Large intestine (tissue), 3 donors: ENCODE measurements around the gene INTS1. TPM values are rescaled to one million over a fixed set of nuclear protein-coding genes. Genes with fewer than 3 reads are reported as not detected.

Source experiments
- DNase-seq, 2 donors: peaks; one replicate each; pipeline versions ENCODE4 v3.0.0 to v3.0.0-alpha.2; 2013
- H3K27ac ChIP-seq: one replicate; pipeline ENCODE4 v1.5.1; 2013; ENCODE audit warnings: low read length
- H3K27me3 ChIP-seq: 2 replicates; pipeline ENCODE4 v1.6.1; 2013; ENCODE audit warnings: low read length; ENCODE audit not compliant: control insufficient read depth, insufficient read depth
- H3K36me3 ChIP-seq: 2 replicates; pipeline ENCODE4 v1.6.1; 2013; ENCODE audit warnings: low read length; ENCODE audit not compliant: control insufficient read depth, insufficient read depth
- H3K4me1 ChIP-seq: one replicate; pipeline ENCODE4 v1.6.1; 2013; ENCODE audit warnings: low read length; ENCODE audit not compliant: control insufficient read depth, insufficient read depth
- H3K4me3 ChIP-seq: one replicate; pipeline ENCODE4 v1.5.1; 2013; ENCODE audit warnings: low read length
- H3K9me3 ChIP-seq: one replicate; pipeline ENCODE4 v1.6.1; 2013; ENCODE audit warnings: mild to moderate bottlenecking, low read depth, low read length, moderate library complexity; ENCODE audit not compliant: control insufficient read depth
- WGBS: methylation state at CpG from one replicate; pipeline ENCODE4 v1.1.5; 2013; ENCODE audit warnings: low lambda C conversion rate; ENCODE audit not compliant: insufficient coverage; 5-methylcytosine and 5-hydroxymethylcytosine counted together
- polyA plus RNA-seq: library from polyadenylated mRNA; unstranded; fragments of 120-200 nt; gene quantifications from one replicate; pipeline ENCODE4 v1.2.1, GENCODE V29; 2013

INTS1 gene
- polyA plus RNA-seq, 1 donor: 50.0 TPM

DNA sequence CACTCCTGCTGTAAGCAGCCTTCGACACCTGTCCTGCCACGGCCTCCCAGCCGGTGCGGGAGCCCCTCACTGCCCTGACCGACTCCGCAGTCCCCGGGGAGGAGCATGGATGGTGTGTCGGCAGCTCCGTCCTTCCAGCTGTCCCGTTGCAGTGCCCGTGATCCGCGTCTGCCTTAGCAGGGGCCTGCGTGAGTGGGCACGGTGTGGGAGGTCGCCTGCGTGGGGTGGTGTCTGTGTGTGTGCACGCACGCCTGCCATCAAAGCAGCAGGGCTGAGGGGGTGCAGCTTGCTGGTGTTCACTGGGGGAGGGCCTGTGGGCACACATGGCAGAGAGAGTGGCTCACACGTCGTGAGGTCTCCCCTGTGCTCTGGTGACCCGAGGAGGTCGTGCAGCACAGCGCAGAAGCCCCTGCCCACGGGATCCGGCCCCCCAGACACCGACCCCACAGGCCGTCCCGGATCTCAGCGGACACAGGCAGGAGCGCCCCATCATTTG, 36.6 kb upstream of the INTS1 start:
- no CpG with 5 or more reads among the region's 31 CpGs for WGBS
- Histone ChIP-seq H3K36me3 (peaks cover 42% of the 10 kb centered on the region), H3K4me1 (peaks cover 27% of the 10 kb centered on the region), H3K9me3 (peaks cover 17% of the 10 kb centered on the region), H3K4me3 (no peak overlapping the region), H3K27ac (no peak overlapping the region), H3K27me3 (no peaks in the 10 kb centered on the region)
- DNase-seq: no peak

DNA sequence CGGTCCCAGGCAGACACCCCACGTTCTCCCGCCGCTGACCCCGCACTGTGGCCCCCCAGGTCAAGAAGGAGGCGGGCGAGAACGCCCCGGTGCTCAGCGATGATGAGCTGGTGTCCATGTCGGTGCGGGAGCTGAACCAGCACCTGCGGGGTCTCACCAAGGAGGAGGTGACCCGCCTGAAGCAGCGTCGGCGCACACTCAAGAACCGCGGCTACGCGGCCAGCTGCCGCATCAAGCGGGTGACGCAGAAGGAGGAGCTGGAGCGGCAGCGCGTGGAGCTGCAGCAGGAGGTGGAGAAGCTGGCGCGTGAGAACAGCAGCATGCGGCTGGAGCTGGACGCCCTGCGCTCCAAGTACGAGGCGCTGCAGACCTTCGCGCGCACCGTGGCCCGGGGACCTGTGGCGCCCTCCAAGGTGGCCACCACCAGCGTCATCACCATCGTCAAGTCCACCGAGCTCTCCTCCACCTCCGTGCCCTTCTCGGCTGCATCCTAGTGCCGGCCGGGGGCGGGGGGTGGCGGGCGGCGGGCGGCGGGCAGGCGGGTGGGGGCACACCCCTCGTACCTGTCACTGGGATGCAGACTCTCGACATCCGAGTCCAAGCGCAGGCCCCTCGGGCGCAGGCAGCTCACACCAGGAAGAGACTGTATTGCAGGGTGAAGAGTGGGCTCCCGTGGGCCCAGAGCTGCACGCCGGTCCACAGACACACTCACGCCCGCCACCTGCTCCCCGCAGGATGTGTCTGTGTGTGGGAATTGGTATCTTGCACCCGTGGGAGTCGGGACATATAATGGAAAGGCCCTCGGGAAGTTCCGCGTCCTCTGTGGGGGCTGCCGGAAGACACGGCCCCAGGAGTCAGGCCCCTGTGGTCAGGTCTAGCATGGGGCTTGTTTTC, 35.9 kb upstream of the INTS1 start:
- Histone ChIP-seq H3K36me3 (peaks cover 45% of the 10 kb centered on the region), H3K4me3 (no peak overlapping the region), H3K9me3 (peaks cover 17% of the 10 kb centered on the region), H3K27ac (no peak overlapping the region), H3K4me1 (peaks cover 24% of the 10 kb centered on the region), H3K27me3 (no peaks in the 10 kb centered on the region)
- no peak for DNase-seq
- WGBS: 100% methylated on average over 1 of the region's 73 CpGs

DNA sequence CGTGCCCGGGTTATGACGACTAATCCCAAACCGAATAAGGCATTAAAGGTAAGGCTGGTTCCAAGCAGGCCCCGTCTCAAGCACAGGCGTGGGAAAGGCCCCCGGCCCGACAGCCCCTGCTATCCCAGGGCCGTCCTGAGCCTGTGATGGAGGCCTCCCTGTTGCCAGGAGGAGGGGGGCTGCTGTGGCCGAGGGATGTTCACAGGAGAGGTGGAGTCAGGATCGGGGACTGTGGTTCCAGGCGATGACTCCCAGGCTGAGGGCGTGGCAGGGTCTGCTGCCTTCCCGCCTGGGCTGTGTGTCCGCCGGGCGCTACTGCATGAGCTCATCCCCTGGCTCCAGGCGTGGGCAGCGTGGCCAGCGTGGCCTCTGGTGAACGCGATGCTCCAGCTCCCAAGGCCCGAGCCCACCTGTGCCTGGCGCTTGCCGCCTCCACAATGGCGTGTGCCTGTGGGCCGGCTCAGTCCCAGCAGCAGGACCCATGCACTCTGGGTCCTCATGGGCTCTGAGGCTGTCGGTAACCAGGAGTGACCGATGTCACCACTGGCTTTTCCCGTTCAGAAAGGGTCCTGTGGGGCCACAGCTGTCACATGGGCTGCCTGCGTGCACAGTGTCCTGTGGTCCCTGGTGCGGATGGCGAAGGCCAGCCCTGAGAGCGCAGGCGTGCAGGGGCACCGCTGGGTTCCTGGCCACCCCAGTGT, 35.1 kb upstream of the INTS1 start:
- no CpG with 5 or more reads among the region's 36 CpGs for WGBS
- DNase-seq: no peak
- Histone ChIP-seq H3K4me3 (no peak overlapping the region), H3K36me3 (peaks cover 52% of the 10 kb centered on the region), H3K27ac (no peak overlapping the region), H3K27me3 (no peaks in the 10 kb centered on the region), H3K9me3 (peaks cover 17% of the 10 kb centered on the region), H3K4me1 (peaks cover 24% of the 10 kb centered on the region)

DNA sequence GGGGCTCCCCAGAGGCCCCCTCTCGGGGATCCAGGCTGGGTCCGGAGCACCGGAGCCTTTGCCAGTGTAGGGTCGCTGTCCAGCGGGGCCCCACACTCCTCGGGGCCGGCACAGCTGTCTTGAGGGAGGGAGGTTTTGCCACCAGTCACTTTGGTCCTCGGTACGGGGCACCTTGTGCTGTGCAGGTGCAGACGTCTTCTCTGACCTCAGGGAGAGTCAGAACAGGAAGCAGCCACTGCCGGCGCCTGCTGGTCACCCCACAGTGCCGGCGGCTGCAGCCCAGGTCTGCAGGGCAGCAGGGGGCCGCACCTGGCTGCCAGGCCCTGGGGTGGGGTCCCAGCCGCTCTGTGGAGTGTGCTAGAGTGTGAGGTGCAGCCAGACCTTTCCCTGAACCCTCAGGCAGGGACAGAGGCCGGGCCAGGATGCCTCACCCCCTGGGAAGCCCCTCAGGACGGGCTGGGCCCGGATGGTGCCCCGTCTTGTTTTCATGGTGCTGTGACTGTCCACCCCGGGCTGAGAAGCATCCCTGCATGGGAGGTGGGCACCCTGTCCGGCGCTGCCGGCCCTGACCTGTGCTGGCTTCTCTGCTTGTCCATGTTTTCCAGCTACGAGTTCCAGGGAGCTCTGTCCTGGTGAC, 34.5 kb upstream of the INTS1 start:
- Histone ChIP-seq H3K4me1 (peaks cover 27% of the 10 kb centered on the region), H3K9me3 (peaks cover 17% of the 10 kb centered on the region), H3K36me3 (peaks cover 50% of the 10 kb centered on the region), H3K4me3 (no peak overlapping the region), H3K27ac (no peak overlapping the region), H3K27me3 (no peaks in the 10 kb centered on the region)
- no peak for DNase-seq
- WGBS: no CpG with 5 or more reads among the region's 25 CpGs

DNA sequence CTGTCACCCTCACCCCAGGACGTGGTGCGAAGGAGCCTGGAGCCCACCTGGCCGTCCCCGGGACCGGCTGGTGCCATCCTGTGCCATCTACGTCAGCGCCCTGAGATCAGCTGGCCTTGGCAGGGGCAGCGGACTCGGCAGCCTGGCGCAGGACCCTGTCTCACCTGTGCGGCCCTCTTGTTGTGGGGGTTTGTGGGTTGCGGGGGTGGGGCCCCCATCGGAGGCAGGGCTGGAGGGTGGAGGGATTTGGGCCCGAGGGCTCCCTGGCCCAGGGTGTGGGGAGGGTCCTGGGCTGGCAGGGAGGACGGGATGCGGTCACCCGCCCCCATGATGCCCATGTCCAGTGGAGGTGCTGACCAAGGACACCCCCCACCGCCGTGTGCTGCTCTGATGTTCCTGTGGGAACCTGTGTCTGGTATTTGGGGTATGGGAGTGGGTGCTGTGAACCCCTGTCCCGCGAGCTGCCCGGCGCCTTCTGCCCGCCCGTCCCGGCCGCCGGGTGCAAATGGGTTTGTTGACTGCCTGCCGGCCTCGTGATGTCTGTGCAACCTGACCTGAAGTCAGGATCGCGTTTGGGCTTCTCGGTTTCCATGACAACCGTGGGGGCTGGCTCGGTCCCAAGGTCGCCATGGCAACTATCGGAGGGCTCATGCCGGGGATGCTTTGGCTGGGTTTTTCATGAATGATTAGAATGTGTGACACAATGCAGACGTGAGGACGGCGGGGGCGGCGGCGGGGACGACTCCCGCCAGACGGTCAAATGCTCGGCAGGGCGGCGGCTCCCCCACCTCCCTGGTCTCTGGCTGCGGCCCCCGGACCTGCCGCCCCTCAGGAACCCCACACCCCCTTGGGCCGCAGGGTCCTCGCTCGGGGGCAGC, 33.6 kb upstream of the INTS1 start:
- WGBS: no CpG with 5 or more reads among the region's 56 CpGs
- H3K4me1 ChIP-seq: peaks cover 36% of the 10 kb centered on the region

DNA sequence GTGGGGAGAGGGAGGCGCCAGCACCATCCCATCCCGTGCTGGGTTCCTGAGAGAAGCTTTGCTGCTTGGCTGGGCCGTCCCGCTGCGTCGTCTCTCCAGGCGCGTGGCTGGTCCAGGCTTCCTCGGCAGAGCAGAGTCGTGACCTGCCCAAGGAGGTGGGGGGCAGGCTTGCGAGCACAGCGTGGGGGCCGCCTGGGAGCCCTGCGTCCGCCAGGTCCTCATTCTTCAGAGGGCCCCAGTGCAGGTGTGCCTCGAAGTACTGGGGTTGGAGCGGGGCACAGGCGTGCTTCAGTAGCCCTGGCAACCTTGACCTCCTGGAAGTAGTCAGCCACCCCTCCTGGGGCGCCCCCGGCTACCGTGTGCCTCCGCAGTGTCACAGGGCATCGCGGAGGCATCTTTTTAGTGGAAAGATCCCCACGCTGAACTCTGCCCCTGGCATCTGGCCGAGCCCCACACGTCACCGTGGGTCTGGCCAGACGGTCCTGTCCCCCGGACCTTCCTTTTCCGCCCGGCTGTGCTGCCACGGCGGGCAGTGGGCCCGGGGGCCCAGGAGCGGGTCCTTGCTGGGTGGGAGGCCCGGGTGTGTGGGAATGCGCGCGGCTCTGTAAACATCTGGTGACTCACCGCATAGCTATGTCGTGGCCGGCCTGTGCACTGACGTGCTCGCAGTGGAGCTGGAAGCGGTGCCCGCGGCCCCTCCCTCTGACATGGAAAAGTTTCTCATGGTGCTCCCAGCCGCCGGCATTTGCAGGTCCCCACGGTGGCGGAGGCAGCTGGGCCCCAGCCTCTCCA, 32.8 kb upstream of the INTS1 start:
- Histone ChIP-seq H3K27ac (peak overlapping the region; percentile 86), H3K4me3 (peak overlapping the region; percentile 45), H3K4me1 (peaks cover 44% of the 10 kb centered on the region), H3K9me3 (peaks cover 14% of the 10 kb centered on the region), H3K27me3 (no peaks in the 10 kb centered on the region), H3K36me3 (peaks cover 45% of the 10 kb centered on the region)
- WGBS: no CpG with 5 or more reads among the region's 52 CpGs
- DNase-seq: peak; percentile 96

More for the DNA sequence above, 33.6 kb upstream of the INTS1 start:
- Histone ChIP-seq H3K4me3 (peak overlapping the region; percentile 45), H3K27ac (peak overlapping the region; percentile 86), H3K9me3 (peaks cover 17% of the 10 kb centered on the region), H3K36me3 (peaks cover 50% of the 10 kb centered on the region), H3K27me3 (no peaks in the 10 kb centered on the region)
- peak; percentile 69 to 72 for DNase-seq

DNA sequence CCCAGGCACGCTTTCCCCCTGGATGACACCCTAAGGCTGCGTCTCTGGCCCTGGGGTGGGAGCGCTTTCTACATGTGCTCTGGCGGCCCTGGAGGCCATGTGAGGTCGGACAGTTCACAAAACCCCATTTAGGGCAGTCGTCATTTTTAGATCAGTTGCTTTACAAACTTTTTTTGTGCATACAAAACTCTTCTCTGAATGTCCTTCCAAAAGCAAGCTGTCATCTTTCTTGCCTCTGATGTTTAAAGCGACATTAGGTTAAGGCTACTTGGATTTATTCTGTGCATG, 32.2 kb upstream of the INTS1 start:
- no peak for DNase-seq
- H3K4me1 ChIP-seq: peaks cover 48% of the 10 kb centered on the region
- H3K27ac ChIP-seq: peak overlapping the region; percentile 86
- H3K9me3 ChIP-seq: peaks cover 14% of the 10 kb centered on the region
- H3K36me3 ChIP-seq: peaks cover 40% of the 10 kb centered on the region
- no peaks in the 10 kb centered on the region for H3K27me3 ChIP-seq
- no peak overlapping the region for H3K4me3 ChIP-seq
- WGBS: 60% methylated on average over 1 of the region's 7 CpGs

DNA sequence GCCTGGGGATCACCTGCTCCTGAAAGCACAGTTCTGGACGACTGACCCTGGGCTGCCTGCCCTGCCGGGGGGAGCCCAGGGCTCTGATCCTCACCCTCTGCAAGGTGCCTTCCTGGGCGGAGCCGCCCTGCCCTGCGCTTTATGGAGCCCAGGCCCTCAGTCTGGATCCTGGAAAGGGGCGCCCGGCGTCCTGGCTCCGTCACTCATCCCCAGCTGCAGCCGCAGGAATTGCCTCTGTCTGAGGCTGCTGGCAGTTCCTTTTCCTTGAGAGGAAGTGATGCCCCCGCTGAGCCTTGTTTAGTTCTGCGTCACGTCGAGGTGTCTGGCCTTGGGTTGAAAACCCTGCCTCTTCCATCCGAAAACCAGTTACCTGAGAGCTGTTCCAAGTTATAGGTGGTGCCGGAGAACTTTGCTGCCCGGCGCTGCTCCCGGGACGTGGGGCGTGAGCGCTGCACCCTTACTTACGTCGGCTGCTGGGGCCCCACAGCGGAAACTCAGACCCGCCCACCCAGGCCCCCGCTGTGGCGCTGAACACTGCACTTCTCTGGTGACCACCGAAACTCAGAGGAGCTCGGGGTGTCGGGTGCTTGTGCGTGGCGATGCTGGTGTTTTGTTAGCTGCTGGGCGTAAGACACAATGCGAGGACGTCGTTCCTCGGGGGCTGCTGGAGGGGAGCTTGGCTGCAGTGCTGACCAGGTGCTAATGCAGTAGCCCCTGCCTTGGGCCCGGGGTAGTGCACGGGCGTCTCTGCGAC, 31.7 kb upstream of the INTS1 start:
- WGBS: 93% methylated on average over 3 of the region's 42 CpGs
- Histone ChIP-seq H3K4me3 (no peak overlapping the region), H3K27ac (peak overlapping the region; percentile 86), H3K4me1 (peaks cover 48% of the 10 kb centered on the region), H3K36me3 (peaks cover 35% of the 10 kb centered on the region), H3K9me3 (peaks cover 14% of the 10 kb centered on the region), H3K27me3 (no peaks in the 10 kb centered on the region)
- DNase-seq: peak in 1 of 2 donors; percentile 74

DNA sequence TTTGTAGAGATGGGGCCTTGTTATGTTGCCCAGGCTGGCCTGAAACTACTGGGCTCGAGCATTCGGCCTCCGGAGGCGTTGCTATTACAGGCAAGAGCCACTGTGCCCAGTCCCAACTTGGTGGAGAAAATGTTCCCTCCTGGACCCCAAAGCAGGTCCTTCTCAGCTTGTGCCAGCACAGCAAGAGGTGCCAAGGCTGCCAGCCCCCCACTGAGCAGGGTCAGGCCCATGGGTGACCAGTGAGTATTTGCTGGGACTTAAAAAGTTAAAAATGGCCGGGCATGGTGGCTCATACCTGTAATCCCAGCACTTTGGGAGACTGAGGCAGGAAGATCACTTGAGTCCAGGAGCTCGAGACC, 30.9 kb upstream of the INTS1 start:
- DNase-seq: no peak
- Histone ChIP-seq H3K27me3 (no peaks in the 10 kb centered on the region), H3K36me3 (peaks cover 29% of the 10 kb centered on the region), H3K9me3 (peaks cover 14% of the 10 kb centered on the region), H3K27ac (no peak overlapping the region), H3K4me1 (peaks cover 51% of the 10 kb centered on the region), H3K4me3 (no peak overlapping the region)
- no CpG with 5 or more reads among the region's 6 CpGs for WGBS
